ENCODE results near the gene AUP1. TPM values are rescaled to one million over a fixed set of nuclear protein-coding genes. Genes with fewer than 3 reads are reported as not detected.

Gene AUP1
- total and polyA plus RNA-seq, 7 donors = 46.5 to 178 (median 82.0) TPM

- H3K36me3 ChIP-seq = peaks cover 0 to 15% (median 10%) of the 10 kb centered on the region in 4 donors
- H3K4me1 ChIP-seq = peaks cover 0 to 15% (median 11%) of the 10 kb centered on the region in 4 donors
- no peak overlapping the region for H3K4me3 ChIP-seq
- no peak overlapping the region for H3K27ac ChIP-seq
- intact Hi-C loops (cut with DNase I) = no loop called here
- no peak for DNase-seq
- H3K27me3 ChIP-seq = no peaks in the 10 kb centered on the region
- H3K9me3 ChIP-seq = no peaks in the 10 kb centered on the region
- 88 to 94% methylated on average over 10 of the region's 10 CpGs for WGBS, 2 donors
- TF ChIP-seq EP300 (IDR thresholded peaks at IDR 0.05) (no peak), POLR2AphosphoS5 (IDR thresholded peaks at IDR 0.05) (no peak), POLR2A (IDR thresholded peaks at IDR 0.05) (no peak)
- TF ChIP-seq, protein P1, sequence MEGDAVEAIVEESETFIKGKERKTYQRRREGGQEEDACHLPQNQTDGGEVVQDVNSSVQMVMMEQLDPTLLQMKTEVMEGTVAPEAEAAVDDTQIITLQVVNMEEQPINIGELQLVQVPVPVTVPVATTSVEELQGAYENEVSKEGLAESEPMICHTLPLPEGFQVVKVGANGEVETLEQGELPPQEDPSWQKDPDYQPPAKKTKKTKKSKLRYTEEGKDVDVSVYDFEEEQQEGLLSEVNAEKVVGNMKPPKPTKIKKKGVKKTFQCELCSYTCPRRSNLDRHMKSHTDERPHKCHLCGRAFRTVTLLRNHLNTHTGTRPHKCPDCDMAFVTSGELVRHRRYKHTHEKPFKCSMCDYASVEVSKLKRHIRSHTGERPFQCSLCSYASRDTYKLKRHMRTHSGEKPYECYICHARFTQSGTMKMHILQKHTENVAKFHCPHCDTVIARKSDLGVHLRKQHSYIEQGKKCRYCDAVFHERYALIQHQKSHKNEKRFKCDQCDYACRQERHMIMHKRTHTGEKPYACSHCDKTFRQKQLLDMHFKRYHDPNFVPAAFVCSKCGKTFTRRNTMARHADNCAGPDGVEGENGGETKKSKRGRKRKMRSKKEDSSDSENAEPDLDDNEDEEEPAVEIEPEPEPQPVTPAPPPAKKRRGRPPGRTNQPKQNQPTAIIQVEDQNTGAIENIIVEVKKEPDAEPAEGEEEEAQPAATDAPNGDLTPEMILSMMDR (IDR thresholded peaks at IDR 0.05) = no peak
These were observed 6.0 kb upstream of the AUP1 start for GRCh38 chr2:74535440-74535965.

DNA sequence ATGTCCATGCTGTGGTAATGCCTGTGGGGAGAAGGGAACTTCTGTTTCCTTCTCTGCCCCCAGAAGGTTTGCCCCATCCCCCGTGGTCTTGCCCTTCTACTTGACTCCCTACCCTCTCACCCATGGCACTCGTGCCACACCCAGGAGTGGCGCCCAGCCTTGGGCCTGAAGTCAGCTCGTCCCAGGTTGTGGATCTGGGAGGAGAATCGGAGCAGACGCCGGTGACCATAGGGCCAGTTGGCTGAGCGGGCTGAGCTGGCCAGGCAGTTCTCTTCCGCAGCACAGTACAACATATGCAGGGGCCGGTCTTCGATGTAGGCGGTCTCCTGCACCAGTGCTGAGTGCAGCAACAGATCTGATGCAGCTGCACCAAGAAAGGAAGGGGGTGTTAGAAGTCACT is 4.9 kb upstream of the AUP1 start:
- WGBS, 2 donors = 79 to 88% methylated on average over 12 of the region's 12 CpGs
- no peak overlapping the region for H3K27ac ChIP-seq
- peaks cover 0 to 18% (median 14%) of the 10 kb centered on the region in 4 donors for H3K4me1 ChIP-seq
- TF ChIP-seq EP300 (IDR thresholded peaks at IDR 0.05) (no peak), POLR2AphosphoS5 (IDR thresholded peaks at IDR 0.05) (no peak), POLR2A (IDR thresholded peaks at IDR 0.05) (no peak)
- TF ChIP-seq, protein P1 (IDR thresholded peaks at IDR 0.05) = no peak
- H3K9me3 ChIP-seq = no peaks in the 10 kb centered on the region
- no peak for DNase-seq
- intact Hi-C loops (cut with DNase I) = no loop called here
- H3K36me3 ChIP-seq = peaks cover 0 to 15% (median 10%) of the 10 kb centered on the region in 4 donors
- H3K4me3 ChIP-seq = no peak overlapping the region
- H3K27me3 ChIP-seq = no peaks in the 10 kb centered on the region

- intact Hi-C loops (cut with DNase I) = no loop called here
- no peaks in the 10 kb centered on the region for H3K9me3 ChIP-seq
- no peak overlapping the region for H3K4me3 ChIP-seq
- no peaks in the 10 kb centered on the region for H3K27me3 ChIP-seq
- no peak for DNase-seq
- 88 to 90% methylated on average over 4 of the region's 4 CpGs for WGBS, 2 donors
- H3K27ac ChIP-seq = no peak overlapping the region
- peaks cover 0 to 15% (median 10%) of the 10 kb centered on the region in 4 donors for H3K36me3 ChIP-seq
- TF ChIP-seq POLR2A (IDR thresholded peaks at IDR 0.05) = no peak
- no peak for TF ChIP-seq POLR2AphosphoS5 (IDR thresholded peaks at IDR 0.05)
- TF ChIP-seq, protein P1 (IDR thresholded peaks at IDR 0.05) = no peak
- TF ChIP-seq EP300 (IDR thresholded peaks at IDR 0.05) = no peak
- peaks cover 0 to 25% (median 19%) of the 10 kb centered on the region in 4 donors for H3K4me1 ChIP-seq
These were observed 4.0 kb upstream of the AUP1 start for GRCh38 chr2:74533464-74533863.

DNA sequence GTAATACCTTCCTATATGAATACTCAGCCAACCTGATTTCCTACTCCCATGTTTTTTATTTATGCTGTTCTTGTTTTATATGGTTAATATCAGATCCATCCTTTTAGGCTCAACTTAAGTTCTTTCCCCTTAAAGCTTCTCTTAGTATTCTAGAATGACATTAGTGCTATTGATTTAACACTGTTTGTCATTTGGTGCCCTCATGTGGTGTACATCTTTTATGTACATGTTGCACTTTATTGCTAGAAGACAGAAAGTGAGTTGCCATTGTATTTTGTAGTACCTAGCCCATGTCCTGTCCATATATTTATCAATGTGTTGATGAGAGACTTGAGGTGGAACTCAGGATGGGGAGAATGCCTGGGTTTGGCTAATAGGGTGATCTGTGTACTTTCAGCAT is 2.7 kb upstream of the AUP1 start:
- intact Hi-C loops (cut with DNase I) = no loop called here
- Histone ChIP-seq H3K36me3 (peaks cover 10 to 25% (median 18%) of the 10 kb centered on the region in 4 donors), H3K27me3 (no peaks in the 10 kb centered on the region), H3K27ac (no peak overlapping the region), H3K4me1 (peaks cover 0 to 34% (median 24%) of the 10 kb centered on the region in 4 donors), H3K4me3 (no peak overlapping the region), H3K9me3 (no peaks in the 10 kb centered on the region)
- TF ChIP-seq POLR2A (IDR thresholded peaks at IDR 0.05) (no peak), POLR2AphosphoS5 (IDR thresholded peaks at IDR 0.05) (no peak), EP300 (IDR thresholded peaks at IDR 0.05) (no peak)
- TF ChIP-seq, protein P1 (IDR thresholded peaks at IDR 0.05) = no peak
- no peak for DNase-seq

- Histone ChIP-seq H3K4me3 (no peak overlapping the region), H3K27me3 (no peaks in the 10 kb centered on the region), H3K36me3 (peaks cover 16 to 30% (median 24%) of the 10 kb centered on the region in 4 donors), H3K9me3 (no peaks in the 10 kb centered on the region), H3K27ac (no peak overlapping the region), H3K4me1 (peaks cover 0 to 34% (median 24%) of the 10 kb centered on the region in 4 donors)
- intact Hi-C loops (cut with DNase I) = loop anchor here (2.0 kb wide), 1 partner anchor 17 kb away; no protein-coding TSS in a partner anchor
- DNase-seq = no peak
- 82 to 89% methylated on average over 7 of the region's 7 CpGs for WGBS, 2 donors
- no peak for TF ChIP-seq POLR2A (IDR thresholded peaks at IDR 0.05)
- TF ChIP-seq POLR2AphosphoS5 (IDR thresholded peaks at IDR 0.05) = no peak
- TF ChIP-seq EP300 (IDR thresholded peaks at IDR 0.05) = no peak
- TF ChIP-seq, protein P1 (IDR thresholded peaks at IDR 0.05) = no peak
These were observed 2.2 kb upstream of the AUP1 start for GRCh38 chr2:74531666-74532065.
